Cardiac fibroblast (primary cell): Measurements from ENCODE around the gene EFCC1.
"Not testable (repeated sequence)": the region's sequence is repeated elsewhere in the genome, so short reads cannot be mapped to it uniquely, and the experiment has no call there.

Experiments
- DNase-seq, 2 donors: peaks; one replicate each; pipeline versions ENCODE4 v3.0.0 to v3.0.0-alpha.2; 2010; ENCODE audit warnings: low read depth in 2 of 2
- H3K4me3 ChIP-seq, 2 donors: replicated peaks in 1 of 2; 1 replicate in 1 of 2; 2 replicates in 1 of 2; pipeline ENCODE4 v1.5.1; 2011; ENCODE audit warnings: low read depth in 2 of 2, low read length in 2 of 2, mild to moderate bottlenecking in 2 of 2, moderate library complexity in 1 of 2
- CTCF ChIP-seq: IDR thresholded peaks from one replicate; pipeline ENCODE4 v1.5.1; 2011; ENCODE audit warnings: low read depth, mild to moderate bottlenecking, low read length, inconsistent platforms

Gene EFCC1

GRCh38 chr3:129087138-129087702 is 86.1 kb downstream of the EFCC1 start:
- peak; percentile 44 to 46 for DNase-seq
- no peak overlapping the region for H3K4me3 ChIP-seq

GRCh38 chr3:129087904-129088303 is 86.8 kb downstream of the EFCC1 start:
- DNase-seq = peak; percentile 66 to 75
- H3K4me3 ChIP-seq = not testable (repeated sequence)

More at GRCh38 chr3:129087138-129087702, 86.1 kb downstream of the EFCC1 start:
- no peak for TF ChIP-seq CTCF

GRCh38 chr3:129088312-129088711 is 87.2 kb downstream of the EFCC1 start:
- H3K4me3 ChIP-seq, DNase-seq: not testable (repeated sequence)
